Transverse colon (tissue), 3 donors: ENCODE results near the gene VMAC.

Experiments
- CTCF ChIP-seq, 5 experiments: fragments of 200-600 bp in 3 of 5; fragments of 450-650 bp in 2 of 5; sonication (generic) in 3 of 5; IDR thresholded peaks; 1 replicate in 2 of 5; 2 replicates in 3 of 5; pipeline ENCODE4 v1.5.1; 2016 to 2017; ENCODE audit warnings: antibody characterized with exemption in 5 of 5, inconsistent platforms in 3 of 5, mild to moderate bottlenecking in 2 of 5, moderate library complexity in 1 of 5
- EP300 ChIP-seq: sonication (generic); formaldehyde crosslinking; IDR thresholded peaks from one replicate; pipeline ENCODE4 v1.6.1; 2017; ENCODE audit warnings: antibody characterized with exemption, low read depth

GRCh38 chr19:5899728-5900526 is 4.7 kb upstream of the VMAC start:
- TF ChIP-seq EP300 (no peak), CTCF (IDR thresholded peaks at IDR 0.05) (no peak)
